Naive B cell (primary cell): Measurements from ENCODE around the gene DRD1. TPM values are rescaled to one million over a fixed set of nuclear protein-coding genes. Genes with fewer than 3 reads are reported as not detected.
"Not testable (repeated sequence)": the region's sequence is repeated elsewhere in the genome, so short reads cannot be mapped to it uniquely, and the experiment has no call there.

ENCODE experiments used
- ATAC-seq, 2 donors: fragments of 150-1000 bp; cut with Tn5 transposase; 2 replicates each; pipeline ENCODE4 v1.10.0; 2021; ENCODE audit warnings: low read depth in 2 of 2, mild to moderate bottlenecking in 2 of 2, moderate library complexity in 2 of 2
- DNase-seq: peaks from one replicate; pipeline ENCODE4 v3.0.0; 2022
- H3K27ac Mint-ChIP-seq, 6 donors: one replicate each; pipeline ENCODE4 v1.8.0; 2020 to 2022; ENCODE audit warnings: mild to moderate bottlenecking in 6 of 6, mixed read lengths in 6 of 6, moderate library complexity in 5 of 6, inconsistent platforms in 2 of 6
- H3K27me3 Mint-ChIP-seq, 3 donors: one replicate each; pipeline ENCODE4 v1.8.0; 2021 to 2022; ENCODE audit warnings: mixed read lengths in 3 of 3, mild to moderate bottlenecking in 1 of 3
- H3K36me3 Mint-ChIP-seq, 2 donors: one replicate each; pipeline ENCODE4 v1.8.0; 2020 to 2022; ENCODE audit warnings: mixed read lengths in 2 of 2, inconsistent platforms in 1 of 2, mild to moderate bottlenecking in 1 of 2
- H3K4me1 Mint-ChIP-seq, 3 donors: one replicate each; pipeline ENCODE4 v1.8.0; 2020 to 2022; ENCODE audit warnings: mixed read lengths in 3 of 3, inconsistent platforms in 1 of 3, mild to moderate bottlenecking in 1 of 3, moderate library complexity in 1 of 3
- H3K4me3 Mint-ChIP-seq, 8 donors: one replicate each; pipeline ENCODE4 v1.8.0; 2020 to 2022; ENCODE audit warnings: mild to moderate bottlenecking in 8 of 8, mixed read lengths in 8 of 8, moderate library complexity in 8 of 8, inconsistent platforms in 2 of 8
- H3K9me3 Mint-ChIP-seq, 7 donors: one replicate each; pipeline ENCODE4 v1.8.0; 2020 to 2022; ENCODE audit warnings: mixed read lengths in 7 of 7, mild to moderate bottlenecking in 5 of 7, inconsistent platforms in 2 of 7, moderate library complexity in 1 of 7
- polyA plus RNA-seq, 6 donors: library from polyadenylated mRNA; unstranded; fragments of 300-500 nt; fragmentation: Illumina TruSeq; gene quantifications; one replicate each; pipeline ENCODE4 v1.2.3, GENCODE V29; 2021; ENCODE audit warnings: low read depth in 6 of 6

DRD1 gene
- polyA plus RNA-seq, 6 donors from 2014 or later = not detected

DNA sequence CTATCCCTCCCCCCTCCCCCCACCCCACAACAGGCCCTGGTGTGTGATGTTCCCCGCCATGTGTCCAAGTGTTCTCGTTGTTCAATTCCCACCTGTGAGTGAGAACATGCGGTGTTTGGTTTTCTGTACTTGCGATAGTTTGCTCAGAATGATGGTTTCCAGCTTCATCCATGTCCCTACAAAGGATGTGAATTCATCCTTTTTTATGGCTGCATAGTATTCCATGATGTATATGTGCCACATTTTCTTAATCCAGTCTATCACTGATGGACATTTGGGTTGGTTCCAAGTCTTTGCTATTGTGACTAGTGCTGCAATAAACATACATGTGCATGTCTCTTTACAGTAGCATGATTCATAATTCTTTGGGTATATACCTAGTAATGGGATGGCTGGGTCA lies 48.6 kb downstream of the DRD1 start:
- not testable (repeated sequence) for H3K36me3 Mint-ChIP-seq, ATAC-seq, H3K4me3 Mint-ChIP-seq, DNase-seq, H3K9me3 Mint-ChIP-seq, H3K4me1 Mint-ChIP-seq
- peak overlapping the region in 1 of 6 donors; percentile 44 for H3K27ac Mint-ChIP-seq
- H3K27me3 Mint-ChIP-seq = peaks cover 9 to 14% (median 10%) of the 10 kb centered on the region in 3 donors

DNA sequence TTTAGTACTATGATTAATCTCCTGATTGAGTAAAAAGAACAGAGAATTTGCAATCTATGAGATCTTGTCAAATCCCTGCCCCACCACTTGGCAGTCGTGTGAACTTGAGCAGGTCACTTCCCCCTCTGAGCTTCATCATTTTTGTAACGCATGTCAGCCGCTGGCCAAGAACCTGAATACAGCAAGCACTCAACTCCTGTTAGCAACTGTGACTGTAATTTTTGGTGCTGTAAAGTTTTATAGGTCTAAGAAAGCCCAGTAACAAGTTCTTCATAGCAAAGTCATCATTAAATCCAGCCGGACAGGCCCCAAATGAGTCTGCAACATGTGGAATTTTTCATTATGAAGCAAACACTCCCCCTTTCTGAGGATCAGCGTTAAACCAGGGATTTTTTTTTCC lies 49.4 kb downstream of the DRD1 start:
- Mint-ChIP-seq H3K4me3 (no peak overlapping the region), H3K36me3 (no peaks in the 10 kb centered on the region), H3K4me1 (no peaks in the 10 kb centered on the region), H3K27ac (no peak overlapping the region), H3K27me3 (peaks cover 9 to 14% (median 10%) of the 10 kb centered on the region in 3 donors), H3K9me3 (peaks cover 0 to 16% (median 1%) of the 10 kb centered on the region in 7 donors)
- ATAC-seq = no peak
- DNase-seq = no peak

DNA sequence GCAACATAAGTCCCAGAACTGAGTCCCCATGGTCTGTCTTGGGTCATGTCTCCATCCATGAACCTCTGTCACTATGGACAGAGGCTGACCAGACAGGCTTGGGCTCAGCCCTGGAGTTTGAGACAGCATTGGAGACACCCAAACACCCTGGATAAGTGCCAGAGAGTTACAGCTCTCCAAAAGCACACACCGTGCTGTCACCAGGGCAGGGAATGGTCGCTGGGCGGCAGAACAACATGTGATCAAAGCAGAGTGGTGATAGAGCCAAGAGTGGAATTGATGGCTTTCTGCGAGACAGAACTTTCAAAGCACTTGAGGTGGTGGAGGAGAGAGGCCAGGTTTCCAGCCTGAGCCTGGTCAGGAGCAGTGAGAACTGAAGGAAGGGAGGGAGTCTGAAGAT lies 50.1 kb downstream of the DRD1 start:
- Mint-ChIP-seq H3K36me3 (no peaks in the 10 kb centered on the region), H3K27me3 (peaks cover 9 to 16% (median 10%) of the 10 kb centered on the region in 3 donors)

DNA sequence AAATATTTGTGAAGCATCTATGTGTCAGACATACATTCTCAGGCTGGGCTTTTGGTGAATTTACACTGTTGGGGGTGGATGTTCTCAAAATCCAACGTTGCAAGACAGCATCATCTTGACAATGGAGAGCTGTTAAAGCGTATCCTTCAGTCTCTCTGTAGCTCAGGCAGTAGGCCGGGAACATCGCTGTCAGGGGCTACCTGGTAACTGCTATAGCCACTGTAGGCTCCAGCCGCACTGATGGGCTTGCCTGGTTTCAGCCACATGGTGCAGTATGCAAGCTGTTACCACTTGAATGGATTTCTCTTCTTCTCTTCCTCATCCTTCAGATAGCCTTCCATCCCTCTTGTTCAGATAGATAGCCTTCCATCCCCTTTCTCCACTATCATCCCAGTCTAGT lies 51.7 kb downstream of the DRD1 start:
- DNase-seq (no peak), ATAC-seq (no peak)
- Mint-ChIP-seq H3K27ac (no peak overlapping the region), H3K27me3 (peaks cover 9 to 13% (median 11%) of the 10 kb centered on the region in 3 donors), H3K4me1 (no peaks in the 10 kb centered on the region), H3K36me3 (no peaks in the 10 kb centered on the region), H3K9me3 (peaks cover 0 to 19% (median 2%) of the 10 kb centered on the region in 7 donors), H3K4me3 (no peak overlapping the region)

More for the DNA sequence above, 50.1 kb downstream of the DRD1 start:
- H3K4me3 Mint-ChIP-seq = no peak overlapping the region
- H3K4me1 Mint-ChIP-seq = no peaks in the 10 kb centered on the region
- peaks cover 0 to 19% (median 2%) of the 10 kb centered on the region in 7 donors for H3K9me3 Mint-ChIP-seq
- H3K27ac Mint-ChIP-seq = peak overlapping the region in 1 of 6 donors; percentile 39
- DNase-seq (no peak), ATAC-seq (no peak)

DNA sequence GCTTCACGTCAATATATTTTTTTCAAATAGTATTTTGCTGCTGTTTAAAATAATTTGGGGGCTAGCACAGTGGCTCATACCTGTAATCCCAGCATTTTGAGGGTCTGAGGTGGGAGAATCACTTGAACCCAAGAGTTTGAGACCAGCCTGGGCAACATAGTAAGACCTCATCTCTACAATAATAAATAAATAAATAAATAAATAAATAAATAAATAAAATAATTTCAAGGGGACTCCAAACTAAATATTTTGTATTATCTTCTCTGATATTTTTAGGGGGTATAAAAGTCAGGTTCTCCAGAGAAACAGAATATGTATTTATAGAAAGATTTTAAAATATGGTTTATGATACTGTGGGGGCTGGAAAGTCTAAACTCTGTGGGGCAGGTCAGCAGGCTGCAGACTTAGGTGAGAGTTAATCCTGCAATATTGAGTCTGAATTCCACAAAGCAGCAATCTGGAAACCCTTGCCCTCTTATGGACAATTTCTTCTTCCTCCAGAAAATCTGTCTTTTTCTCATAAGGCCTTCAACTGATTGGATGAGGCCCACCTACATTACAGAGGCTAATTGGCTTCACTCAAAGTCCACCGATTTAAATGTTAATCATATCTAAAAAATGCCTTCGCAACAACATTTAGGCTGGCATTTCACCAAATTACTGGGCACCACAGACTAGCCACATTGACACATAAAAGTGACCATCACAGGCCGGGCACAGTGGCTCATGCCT lies 53.5 kb downstream of the DRD1 start:
- Mint-ChIP-seq H3K27ac (no peak overlapping the region), H3K36me3 (no peaks in the 10 kb centered on the region), H3K27me3 (peaks cover 0 to 10% (median 4%) of the 10 kb centered on the region in 3 donors), H3K9me3 (peaks cover 0 to 14% (median 2%) of the 10 kb centered on the region in 7 donors), H3K4me1 (no peaks in the 10 kb centered on the region), H3K4me3 (no peak overlapping the region)
- no peak for DNase-seq
- no peak for ATAC-seq

Other genes with a start within 250 kb of the DRD1 start
- 10 to 100 TPM; 12.0 to 18.0 (median 16.0) TPM for gene SFXN1, start 34.4 kb upstream of the DRD1 start, polyA plus RNA-seq
- not detected for gene HRH2, start 213.9 kb upstream of the DRD1 start, polyA plus RNA-seq